GM23338 (cell line): ENCODE measurements around the gene BST2. TPM values are rescaled to one million over a fixed set of nuclear protein-coding genes. Genes with fewer than 3 reads are reported as not detected.

Experiments
- ATAC-seq: fragments of 200-7000 bp; cut with Tn5 transposase; 3 replicates; pipeline ENCODE4 v1.9.1; 2020
- DNase-seq: peaks from one replicate; pipeline ENCODE4 v3.0.0-alpha.2; 2015; ENCODE audit warnings: low spot score
- H2AFZ ChIP-seq: fragments of 200-600 bp; sonication (generic); 2 replicates; pipeline ENCODE4 v1.8.0; 2016; ENCODE audit warnings: antibody characterized with exemption, mild to moderate bottlenecking, moderate library complexity
- H3F3A ChIP-seq: fragments of 200-600 bp; sonication (generic); replicated peaks from 2 replicates; pipeline ENCODE4 v1.8.0; 2017; ENCODE audit warnings: antibody characterized with exemption, mixed run types, low read depth
- H3K27ac ChIP-seq: fragments of 200-600 bp; sonication (generic); 2 replicates; pipeline ENCODE4 v1.6.1; 2016; ENCODE audit warnings: low read depth
- H3K27me3 ChIP-seq: fragments of 200-600 bp; sonication (generic); 2 replicates; pipeline ENCODE4 v1.8.0; 2016; ENCODE audit warnings: mild to moderate bottlenecking, mixed run types, moderate library complexity; ENCODE audit not compliant: insufficient read depth
- H3K36me3 ChIP-seq: fragments of 200-600 bp; sonication (generic); 2 replicates; pipeline ENCODE4 v1.8.0; 2016; ENCODE audit warnings: mild to moderate bottlenecking; ENCODE audit not compliant: insufficient read depth
- H3K4me1 ChIP-seq: fragments of 200-600 bp; sonication (generic); 2 replicates; pipeline ENCODE4 v1.8.0; 2016; ENCODE audit warnings: mild to moderate bottlenecking, moderate library complexity; ENCODE audit not compliant: insufficient read depth
- H3K4me2 ChIP-seq: fragments of 200-600 bp; sonication (generic); 2 replicates; pipeline ENCODE4 v1.7.1; 2017; ENCODE audit warnings: mixed run types
- H3K4me3 ChIP-seq: fragments of 200-600 bp; sonication (generic); 2 replicates; pipeline ENCODE4 v1.6.1; 2016; ENCODE audit warnings: mixed run types
- H3K79me2 ChIP-seq: fragments of 200-600 bp; sonication (generic); replicated peaks from 2 replicates; pipeline ENCODE4 v1.8.0; 2017; ENCODE audit warnings: mild to moderate bottlenecking; ENCODE audit not compliant: insufficient read depth
- H3K9me2 ChIP-seq: fragments of 200-600 bp; sonication (generic); 2 replicates; pipeline ENCODE4 v1.8.0; 2017; ENCODE audit not compliant: insufficient read depth
- H4K20me1 ChIP-seq: fragments of 200-600 bp; sonication (generic); replicated peaks from 2 replicates; pipeline ENCODE4 v1.8.0; 2017; ENCODE audit warnings: mild to moderate bottlenecking; ENCODE audit not compliant: insufficient read depth
- H3K27ac Mint-ChIP-seq: 2 replicates; pipeline ENCODE4 v1.8.0; 2020; ENCODE audit warnings: inconsistent platforms, mild to moderate bottlenecking, moderate library complexity, mixed read lengths
- H3K27me3 Mint-ChIP-seq: 3 replicates; pipeline ENCODE4 v1.8.0; 2022; ENCODE audit warnings: low read depth, mild to moderate bottlenecking, moderate library complexity, mixed read lengths, inconsistent platforms; ENCODE audit not compliant: insufficient read depth, poor library complexity
- H3K36me3 Mint-ChIP-seq: 3 replicates; pipeline ENCODE4 v1.8.0; 2021; ENCODE audit warnings: low read depth, mild to moderate bottlenecking, inconsistent platforms, moderate library complexity, mixed read lengths
- H3K4me1 Mint-ChIP-seq: 3 replicates; pipeline ENCODE4 v1.8.0; 2020; ENCODE audit warnings: mild to moderate bottlenecking, inconsistent platforms, mixed read lengths
- H3K4me3 Mint-ChIP-seq: 3 replicates; pipeline ENCODE4 v1.8.0; 2021; ENCODE audit warnings: moderate library complexity, mild to moderate bottlenecking, inconsistent platforms, mixed read lengths
- H3K9me3 Mint-ChIP-seq: 3 replicates; pipeline ENCODE4 v1.8.0; 2020; ENCODE audit warnings: moderate library complexity, mild to moderate bottlenecking, inconsistent platforms, mixed read lengths
- CREB1 ChIP-seq: fragments of 250-450 bp; sonication (Bioruptor Pico); IDR thresholded peaks from 2 replicates; pipeline ENCODE4 v1.5.0; 2020; ENCODE audit warnings: low read depth, mild to moderate bottlenecking, moderate library complexity
- CTCF ChIP-seq, 2 experiments: fragments of 200-600 bp in 1 of 2; sonication (generic) in 1 of 2; conservative IDR thresholded peaks; 2 replicates each; pipeline versions ENCODE4 v1.5.1 to v1.6.1; 2016 to 2017; ENCODE audit warnings: antibody characterized with exemption in 2 of 2, low read depth in 2 of 2, mild to moderate bottlenecking in 2 of 2, moderate library complexity in 1 of 2
- ETS1 ChIP-seq: IDR thresholded peaks from 2 replicates; pipeline ENCODE4 v1.6.1; 2016; ENCODE audit warnings: antibody characterized with exemption
- EZH2 ChIP-seq: fragments of 200-600 bp; sonication (generic); IDR thresholded peaks from one replicate; pipeline ENCODE4 v1.8.0; 2017; ENCODE audit warnings: antibody characterized with exemption, mild to moderate bottlenecking, low read depth; ENCODE audit not compliant: unreplicated experiment
- EZH2phosphoT487 ChIP-seq: fragments of 200-600 bp; sonication (generic); IDR thresholded peaks from one replicate; pipeline ENCODE4 v1.8.1; 2018; ENCODE audit warnings: antibody characterized with exemption; ENCODE audit not compliant: unreplicated experiment
- JUNB ChIP-seq: IDR thresholded peaks from one replicate; pipeline ENCODE4 v1.6.1; 2016; ENCODE audit warnings: antibody characterized with exemption; ENCODE audit not compliant: unreplicated experiment
- POLR2AphosphoS5 ChIP-seq: IDR thresholded peaks from 2 replicates; pipeline ENCODE4 v1.6.1; 2016; ENCODE audit warnings: antibody characterized with exemption, low read depth
- REST ChIP-seq: IDR thresholded peaks from one replicate; pipeline ENCODE4 v1.6.1; 2018; ENCODE audit warnings: antibody characterized with exemption; ENCODE audit not compliant: unreplicated experiment
- ZNF114 ChIP-seq: fragments of 250-450 bp; sonication (Bioruptor Pico); IDR thresholded peaks from 2 replicates; pipeline ENCODE4 v1.5.0; 2020; ENCODE audit warnings: mild to moderate bottlenecking, moderate library complexity
- ZNF331 ChIP-seq: fragments of 250-450 bp; sonication (Bioruptor Pico); IDR thresholded peaks from 2 replicates; pipeline ENCODE4 v1.5.0; 2020; ENCODE audit warnings: low read depth, mild to moderate bottlenecking, moderate library complexity
- ZNF462 ChIP-seq: fragments of 250-450 bp; sonication (Bioruptor Pico); IDR thresholded peaks from 2 replicates; pipeline ENCODE4 v1.5.0; 2020; ENCODE audit warnings: mild to moderate bottlenecking, moderate library complexity
- polyA plus RNA-seq: library from polyadenylated mRNA; unstranded; fragments of >200 nt; fragmentation: Nextera tagmentation; extraction: Ambion mirVana; gene quantifications from 2 replicates; pipeline ENCODE4 v1.2.1, GENCODE V29; 2016
- total RNA-seq: library from RNA; depleted of rRNA; stranded (reverse); fragments of >200 nt; shearing (Covaris generic); gene quantifications from 2 replicates; pipeline ENCODE4 v1.2.3, GENCODE V29; 2014

The BST2 gene
- total and polyA plus RNA-seq, 2 experiments from 2014 or later = 24.9 to 33.9 TPM

- TF ChIP-seq ZNF462 = no peak
- TF ChIP-seq EZH2 = no peak
- TF ChIP-seq ZNF331 (CRISPR knock-in tag) = no peak
- TF ChIP-seq ETS1 = no peak
- no peak for TF ChIP-seq EZH2phosphoT487
Observed at GRCh38 chr19:17406887-17407196, 1.4 kb upstream of the BST2 start (continued).

GRCh38 chr19:17406046-17406886, 836 bp upstream of the BST2 start:
- Mint-ChIP-seq H3K27me3 (peaks cover 9% of the 10 kb centered on the region), H3K36me3 (peaks cover 9% of the 10 kb centered on the region; the same call in 2 of the 3 replicates), H3K9me3 (no peaks in the 10 kb centered on the region), H3K4me3 (peak overlapping the region; percentile 30; the same call in 1 of the 3 replicates), H3K4me1 (peaks cover 28% of the 10 kb centered on the region), H3K27ac (no peak overlapping the region)
- Histone ChIP-seq H3F3A (0 out of 2 replicates have a peak, but pooled peaks cover 7% of the 10 kb centered on the region), H3K27ac (peak overlapping the region; percentile 74; the same call in 1 of the 2 replicates), H3K4me2 (peak overlapping the region; percentile 48; the same call in 1 of the 2 replicates), H3K4me3 (no peak overlapping the region), H2AFZ (no peak overlapping the region), H4K20me1 (no peaks in the 10 kb centered on the region), H3K9me2 (no peaks in the 10 kb centered on the region), H3K27me3 (no peaks in the 10 kb centered on the region), H3K4me1 (peaks cover 17% of the 10 kb centered on the region), H3K36me3 (no peaks in the 10 kb centered on the region), H3K79me2 (no peaks in the 10 kb centered on the region)
- ATAC-seq (no peak), DNase-seq (no peak)
- TF ChIP-seq ZNF331 (CRISPR knock-in tag) (no peak), POLR2AphosphoS5 (no peak; the same call in 1 of the 2 replicates), JUNB (no peak), CREB1 (no peak), ZNF114 (no peak), EZH2phosphoT487 (no peak), REST (no peak), CTCF (conservative IDR thresholded peaks at IDR 0.05; ENCODE audit: low read depth in 2 of 2) (no peak)
